ENCODE results near the gene RAPSN.

The RAPSN gene

DNA sequence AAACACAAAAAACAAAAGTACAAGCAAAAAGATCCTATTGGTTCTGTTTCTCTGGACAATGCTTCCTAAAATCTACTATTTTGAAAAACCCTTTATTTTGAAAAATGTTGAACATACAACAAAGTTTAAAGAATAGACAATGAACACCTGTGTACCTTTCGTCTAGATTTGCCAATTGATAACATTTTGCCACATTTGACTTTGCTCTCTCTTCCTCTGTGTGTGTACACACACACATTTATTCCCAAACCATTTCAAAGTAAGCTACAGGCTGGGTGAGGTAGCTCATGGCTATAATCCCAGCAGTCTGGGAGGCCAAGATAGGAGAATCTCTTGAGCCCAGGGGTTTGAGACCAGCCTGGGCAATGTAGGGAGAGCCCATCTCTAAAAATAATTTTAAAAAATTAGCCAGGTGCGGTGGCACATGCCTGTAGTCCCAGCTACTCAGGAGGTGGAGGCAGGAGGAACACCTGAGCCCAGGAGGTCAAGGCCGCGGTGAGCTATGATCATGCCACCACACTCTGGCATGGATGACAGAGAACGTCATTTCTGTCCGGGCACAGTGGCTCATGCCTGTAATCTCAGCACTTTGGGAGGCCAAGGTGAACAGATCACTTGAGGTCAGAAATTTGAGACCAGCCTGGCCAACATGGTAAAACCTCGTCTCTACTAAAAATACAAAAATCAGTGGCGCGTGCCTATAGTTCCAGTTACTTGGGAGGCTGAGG, 17.4 kb downstream of the RAPSN start:
- no peak for DNase-seq

DNA sequence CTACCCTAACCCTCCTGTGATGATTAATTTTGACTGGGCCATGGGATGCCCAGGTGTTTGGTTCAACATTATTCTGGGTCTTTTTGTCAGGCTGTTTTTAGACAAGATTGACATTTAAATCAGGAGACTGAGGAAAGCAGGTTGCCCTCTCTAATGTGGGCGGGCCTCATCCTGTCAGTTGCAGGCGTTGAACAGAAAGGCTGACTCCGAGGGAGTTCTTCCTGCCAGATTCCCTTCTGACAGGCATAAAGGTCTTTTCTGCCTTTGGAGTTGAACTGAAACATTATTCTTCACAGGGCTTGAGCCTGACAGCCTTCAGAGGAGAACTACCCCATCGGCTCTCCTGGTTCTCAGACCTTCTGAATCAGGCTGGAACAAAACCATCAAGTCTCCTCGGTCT, 18.4 kb downstream of the RAPSN start:
- no peak for DNase-seq

DNA sequence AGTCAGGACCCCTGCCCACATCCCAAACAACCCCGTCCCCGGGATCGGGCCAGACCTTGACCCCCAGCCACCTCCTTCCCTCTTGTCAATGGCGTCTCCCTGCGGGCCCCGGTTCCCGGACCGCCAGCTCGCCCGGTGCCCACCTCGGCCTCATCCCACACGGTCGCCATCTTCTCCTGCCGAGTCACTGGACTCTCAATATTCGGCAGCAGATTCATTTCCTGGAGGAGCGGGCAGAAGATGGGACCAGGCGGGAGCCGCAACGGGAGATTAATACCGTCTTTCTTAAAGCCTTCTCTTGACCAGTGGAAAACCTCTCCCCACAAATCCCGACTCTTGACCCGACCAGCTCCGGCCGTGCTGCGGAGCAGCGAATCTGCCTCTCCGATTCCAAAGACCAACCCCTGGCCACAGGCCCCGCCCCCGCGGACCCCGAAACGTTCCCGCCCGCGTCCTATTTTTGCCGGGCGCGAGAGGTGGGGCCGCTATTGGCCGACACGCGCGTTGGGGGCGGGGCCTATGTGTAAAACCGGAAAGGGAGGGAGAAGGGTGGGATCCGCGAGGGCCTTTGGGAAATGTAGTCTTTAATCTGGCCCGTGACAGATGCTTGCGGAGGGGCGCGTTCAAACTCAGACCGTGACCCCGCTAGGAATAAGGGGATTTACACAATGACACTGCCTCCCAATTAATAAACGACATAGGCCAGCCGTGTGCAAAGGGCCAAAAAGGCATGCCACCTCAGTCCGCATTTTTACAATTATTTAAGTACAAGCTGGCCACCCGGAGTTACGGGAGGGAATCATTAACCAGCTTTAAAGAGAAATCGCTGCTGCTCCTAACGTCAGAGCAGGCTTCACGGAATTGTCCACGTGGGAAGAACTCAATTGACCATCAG, 22.6 kb downstream of the RAPSN start, which contains the start of gene PSMC3:
Gene PSMC3 (minus strand): TSS at position 378 of the 895 bp plus-strand sequence. CDS start 160 bp downstream, at position 218.
- peak; percentile 93 for DNase-seq

DNA sequence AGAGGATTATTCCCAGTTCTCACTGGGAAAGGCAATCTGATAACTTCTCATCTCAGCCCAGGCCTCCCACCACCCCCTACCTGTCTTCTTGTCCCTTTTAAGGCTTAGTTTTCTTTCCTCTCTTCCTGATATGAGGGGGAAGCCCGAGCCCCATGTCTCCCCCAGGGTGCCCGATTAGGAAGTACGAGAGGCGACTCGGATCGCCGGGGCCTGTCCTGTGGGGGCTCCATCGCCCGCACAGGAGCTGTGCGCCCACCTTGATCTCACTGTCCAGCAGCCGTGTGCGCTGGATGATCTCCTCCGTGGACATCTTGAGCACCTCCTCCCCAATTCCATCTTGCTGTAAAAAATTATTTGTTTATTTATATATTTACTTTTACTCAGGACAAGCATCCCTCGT, 23.3 kb downstream of the RAPSN start:
- DNase-seq: no peak

DNA sequence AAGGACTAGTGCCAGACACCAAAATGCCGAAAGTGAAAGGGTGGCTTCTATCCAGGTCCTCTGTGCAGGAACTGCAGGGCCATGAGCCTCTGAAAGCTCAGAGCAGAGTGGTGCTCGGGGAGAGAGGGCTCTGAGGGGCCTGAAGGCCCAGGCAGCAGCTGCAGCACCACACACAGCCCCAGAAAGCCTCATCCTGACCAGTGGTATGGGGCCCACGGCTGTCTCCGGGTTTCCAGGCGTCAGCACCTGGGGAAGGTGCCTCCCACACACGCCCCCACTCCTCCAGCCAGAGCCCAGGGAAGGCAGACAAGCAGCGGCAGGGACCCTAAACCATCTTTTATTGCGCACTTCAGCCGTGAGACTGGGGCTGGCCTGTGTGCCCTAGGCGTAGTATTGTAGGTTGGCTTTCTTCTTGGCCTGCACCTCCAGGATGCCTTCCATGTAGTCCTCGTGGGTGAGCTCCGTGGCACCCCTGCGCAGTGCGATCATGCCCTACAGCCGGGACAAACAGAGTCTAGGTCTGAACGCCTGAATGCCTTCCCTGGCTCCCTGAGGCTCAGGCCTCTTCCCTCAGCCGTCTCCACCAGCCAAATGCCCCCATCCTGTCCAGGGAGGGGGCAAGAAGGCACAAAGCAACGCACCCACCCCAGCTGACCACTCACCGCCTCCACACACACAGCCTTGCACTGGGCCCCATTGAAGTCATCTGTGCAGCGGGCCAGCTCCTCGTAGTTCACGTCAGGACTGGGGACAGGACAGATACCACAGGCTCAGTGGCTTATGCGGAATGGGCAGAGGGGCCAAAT, 30.3 kb downstream of the RAPSN start:
- DNase-seq: no peak

DNA sequence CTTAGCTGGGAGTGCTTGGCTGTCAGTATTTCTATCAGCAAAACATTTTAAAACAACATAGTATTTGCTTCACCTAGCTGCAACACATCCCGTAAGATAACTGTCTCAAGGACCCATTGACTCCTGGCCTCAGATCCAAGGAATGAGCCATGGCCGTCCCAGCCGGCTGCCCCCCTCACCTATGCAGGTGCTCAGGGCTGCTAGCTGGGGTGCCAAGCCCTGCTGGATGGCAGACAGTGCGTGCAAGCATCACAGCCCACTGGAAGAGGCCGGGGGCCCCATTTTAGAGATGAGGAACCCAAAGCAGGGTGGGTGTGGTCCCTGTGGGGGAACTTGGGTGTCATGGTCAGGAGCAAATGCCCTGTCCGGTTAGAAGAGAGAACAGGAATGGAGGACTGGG, 31.2 kb downstream of the RAPSN start:
- no peak for DNase-seq

DNA sequence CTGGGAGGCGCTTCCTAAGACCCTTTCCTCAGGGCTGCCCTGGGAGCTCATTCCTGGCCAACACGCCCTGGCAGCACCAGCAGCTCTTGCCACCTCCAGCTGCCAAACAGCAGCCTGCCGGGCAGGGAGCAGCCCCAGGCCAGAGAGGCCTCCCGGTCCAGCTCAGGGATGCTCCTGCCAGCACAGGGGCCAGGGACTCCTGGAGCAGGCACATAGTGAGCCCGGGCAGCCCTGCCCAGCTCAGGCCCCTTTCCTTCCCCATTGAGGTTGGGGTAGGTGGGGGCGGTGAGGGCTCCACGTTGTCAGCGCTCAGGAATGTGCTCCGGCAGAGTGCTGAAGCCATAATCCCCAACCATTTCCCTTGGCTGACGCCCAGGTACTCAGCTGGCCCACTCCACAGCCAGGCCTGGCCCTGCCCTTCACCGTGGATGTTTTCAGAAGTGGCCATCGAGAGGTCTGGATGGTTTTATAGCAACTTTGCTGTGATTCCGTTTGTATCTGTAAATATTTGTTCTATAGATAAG, 32.9 kb downstream of the RAPSN start:
- DNase-seq: no peak

DNA sequence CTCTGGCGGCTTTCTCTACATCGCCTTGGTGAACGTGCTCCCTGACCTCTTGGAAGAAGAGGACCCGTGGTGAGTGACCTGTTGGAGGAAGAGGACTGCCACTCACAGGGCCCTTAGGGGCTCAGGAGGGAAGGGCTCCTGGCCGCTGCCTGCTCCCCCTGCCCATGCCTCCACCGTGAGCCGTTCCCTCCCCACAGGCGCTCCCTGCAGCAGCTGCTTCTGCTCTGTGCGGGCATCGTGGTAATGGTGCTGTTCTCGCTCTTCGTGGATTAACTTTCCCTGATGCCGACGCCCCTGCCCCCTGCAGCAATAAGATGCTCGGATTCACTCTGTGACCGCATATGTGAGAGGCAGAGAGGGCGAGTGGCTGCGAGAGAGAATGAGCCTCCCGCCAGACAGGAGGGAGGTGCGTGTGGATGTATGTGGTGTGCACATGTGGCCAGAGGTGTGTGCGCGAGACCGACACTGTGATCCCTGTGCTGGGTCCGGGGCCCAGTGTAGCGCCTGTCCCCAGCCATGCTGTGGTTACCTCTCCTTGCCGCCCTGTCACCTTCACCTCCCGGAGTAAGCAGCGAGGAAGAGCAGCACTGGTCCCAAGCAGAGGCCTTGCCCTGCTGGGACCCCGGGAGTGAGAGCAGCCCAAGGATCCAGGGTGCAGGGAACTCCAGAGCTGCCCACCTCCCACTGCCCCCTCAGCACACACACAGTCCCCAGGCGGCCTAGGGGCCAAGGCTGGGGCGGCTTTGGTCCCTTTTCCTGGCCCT, 33.7 kb downstream of the RAPSN start:
- no peak for DNase-seq

DNA sequence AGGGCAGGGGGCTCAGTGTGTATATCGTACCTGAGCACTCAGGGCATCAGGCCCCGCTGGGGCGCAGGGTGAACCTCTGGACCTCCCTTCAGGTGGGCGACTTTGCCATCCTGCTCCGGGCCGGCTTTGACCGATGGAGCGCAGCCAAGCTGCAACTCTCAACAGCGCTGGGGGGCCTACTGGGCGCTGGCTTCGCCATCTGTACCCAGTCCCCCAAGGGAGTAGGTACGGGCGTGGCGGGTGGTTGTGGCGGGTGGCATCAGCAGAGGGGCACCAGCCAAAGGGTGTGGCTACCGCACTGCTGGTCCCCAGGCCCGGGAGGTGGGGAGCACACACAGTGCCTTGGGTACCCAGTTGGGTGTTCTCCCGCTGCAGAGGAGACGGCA, 34.3 kb downstream of the RAPSN start:
- no peak for DNase-seq

DNA sequence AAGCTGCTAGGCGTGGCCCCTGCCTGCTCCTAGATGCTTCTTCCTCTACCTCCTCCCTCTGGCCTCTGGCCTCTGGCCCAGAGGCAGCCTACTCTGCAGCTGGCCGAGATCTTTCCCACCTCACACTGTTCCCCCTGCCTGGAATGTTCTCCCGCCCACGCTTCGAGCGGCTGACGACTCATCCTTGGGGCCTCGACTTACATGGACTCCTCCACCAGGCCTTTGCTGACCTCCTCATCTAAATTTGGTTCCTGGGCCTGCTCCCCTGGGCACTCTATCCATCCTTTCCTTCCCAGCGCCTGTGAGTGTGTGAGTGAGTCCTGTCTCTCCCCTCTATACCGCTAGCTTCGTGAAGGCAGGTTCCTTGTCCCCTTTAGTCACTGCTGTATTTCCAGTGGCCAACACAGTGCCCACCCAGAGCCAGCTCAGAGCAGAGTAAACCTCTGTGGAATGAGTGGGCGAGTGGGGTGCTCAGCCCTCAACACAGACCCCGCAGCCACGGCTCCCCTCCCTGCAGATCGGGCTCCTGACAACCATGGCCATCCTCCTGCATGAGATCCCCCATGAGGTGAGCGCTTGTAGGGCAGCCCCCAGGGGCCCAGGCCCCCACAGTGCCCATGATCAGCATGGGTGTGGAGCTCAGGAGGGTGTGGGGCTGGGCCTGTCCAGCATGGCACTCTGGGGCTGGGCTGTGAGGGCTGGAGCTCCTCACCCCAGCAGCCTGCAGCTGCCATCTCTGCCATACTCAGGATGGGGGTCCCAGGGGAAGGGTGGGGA, 34.8 kb downstream of the RAPSN start:
- DNase-seq: no peak

DNA sequence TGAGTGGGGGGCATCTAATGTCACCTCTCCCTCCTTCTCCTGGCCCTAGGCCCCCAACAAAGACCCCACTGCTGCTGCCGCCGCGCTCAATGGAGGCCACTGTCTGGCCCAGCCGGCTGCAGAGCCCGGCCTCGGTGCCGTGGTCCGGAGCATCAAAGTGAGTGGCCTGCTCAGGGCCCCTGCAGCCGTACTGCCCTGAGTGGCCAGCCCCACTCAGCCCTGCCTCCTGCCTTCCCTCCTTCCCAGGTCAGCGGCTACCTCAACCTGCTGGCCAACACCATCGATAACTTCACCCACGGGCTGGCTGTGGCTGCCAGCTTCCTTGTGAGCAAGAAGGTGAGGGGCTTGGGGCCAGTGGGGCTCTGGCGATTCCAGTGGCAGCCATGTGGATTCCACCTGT, 35.6 kb downstream of the RAPSN start:
- DNase-seq: no peak

DNA sequence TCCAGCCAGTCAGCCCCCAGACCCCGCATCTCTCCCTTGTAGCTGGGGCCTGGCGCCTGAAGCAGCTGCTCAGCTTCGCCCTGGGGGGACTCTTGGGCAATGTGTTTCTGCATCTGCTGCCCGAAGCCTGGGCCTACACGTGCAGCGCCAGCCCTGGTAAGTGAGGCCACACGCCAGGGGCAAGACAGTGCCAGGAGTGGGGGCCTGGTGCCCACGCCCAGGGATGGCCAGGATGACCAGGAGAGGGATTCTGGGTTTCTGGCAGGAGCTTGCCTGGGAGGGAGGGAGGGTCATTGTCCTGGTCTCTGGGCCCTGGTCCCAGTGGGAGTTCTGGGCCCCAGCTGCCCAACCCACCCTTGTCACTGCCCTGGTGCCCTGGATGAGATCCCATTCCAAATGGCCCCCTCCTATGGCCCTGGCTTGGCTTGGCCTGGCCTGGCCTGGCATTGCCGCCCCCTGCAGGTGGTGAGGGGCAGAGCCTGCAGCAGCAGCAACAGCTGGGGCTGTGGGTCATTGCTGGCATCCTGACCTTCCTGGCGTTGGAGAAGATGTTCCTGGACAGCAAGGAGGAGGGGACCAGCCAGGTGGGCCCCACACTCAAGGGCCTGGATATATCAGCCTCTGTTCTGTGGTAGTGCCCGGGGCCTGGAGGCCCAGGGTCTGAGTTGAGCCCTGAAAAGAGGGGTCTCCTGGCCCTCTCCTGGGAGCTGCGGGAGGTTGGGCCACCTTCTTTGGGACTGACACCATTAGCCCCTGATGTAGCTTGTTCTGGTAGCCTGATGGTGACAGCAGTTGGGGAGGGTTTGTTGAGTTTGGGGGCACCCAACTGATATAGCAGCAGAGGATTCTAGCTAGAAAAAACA, 36.8 kb downstream of the RAPSN start:
- DNase-seq: peak; percentile 38

DNA sequence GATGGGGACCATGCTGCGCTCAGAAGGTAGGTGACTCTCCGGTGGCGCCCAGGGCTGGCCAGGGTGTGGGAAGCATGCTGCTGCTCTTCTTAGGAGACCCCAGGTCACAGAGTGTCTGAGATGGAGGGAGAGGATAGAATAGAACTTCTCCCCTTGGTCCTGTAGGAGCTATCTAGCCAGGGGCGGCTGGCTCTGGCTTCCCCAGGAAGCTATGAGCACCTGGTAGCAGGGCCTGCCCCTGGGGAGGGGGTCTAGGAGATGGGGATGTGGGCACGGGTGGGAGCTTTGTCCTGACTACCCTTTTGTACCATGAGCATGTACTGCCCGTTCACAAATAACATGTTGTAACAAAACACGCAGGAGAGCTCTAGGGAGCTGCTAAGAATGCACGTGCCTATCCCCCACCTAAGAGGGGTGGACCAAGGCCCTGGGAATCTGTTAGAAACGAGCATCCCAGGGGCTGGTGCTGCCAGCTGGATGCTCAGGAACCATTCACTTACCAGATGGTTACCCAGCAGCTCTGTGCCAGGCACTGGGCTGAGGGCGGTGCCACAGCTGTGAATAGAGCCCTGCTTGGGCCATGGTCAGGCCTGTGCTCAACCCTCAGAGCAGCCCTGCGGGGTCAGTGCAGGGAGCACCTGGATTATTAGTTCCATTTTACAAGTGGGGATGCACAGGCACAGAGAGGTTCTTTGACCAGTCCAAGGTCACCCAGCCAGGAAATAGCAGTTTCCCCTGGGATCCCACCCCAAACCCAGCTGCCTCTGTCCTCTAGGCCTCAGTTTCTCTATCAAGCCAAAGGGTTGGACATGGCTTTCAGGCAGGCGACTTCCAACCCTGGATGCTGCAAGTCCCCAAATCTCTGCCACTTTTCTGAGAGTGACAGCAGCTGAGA, 38.3 kb downstream of the RAPSN start:
- no peak for DNase-seq

DNA sequence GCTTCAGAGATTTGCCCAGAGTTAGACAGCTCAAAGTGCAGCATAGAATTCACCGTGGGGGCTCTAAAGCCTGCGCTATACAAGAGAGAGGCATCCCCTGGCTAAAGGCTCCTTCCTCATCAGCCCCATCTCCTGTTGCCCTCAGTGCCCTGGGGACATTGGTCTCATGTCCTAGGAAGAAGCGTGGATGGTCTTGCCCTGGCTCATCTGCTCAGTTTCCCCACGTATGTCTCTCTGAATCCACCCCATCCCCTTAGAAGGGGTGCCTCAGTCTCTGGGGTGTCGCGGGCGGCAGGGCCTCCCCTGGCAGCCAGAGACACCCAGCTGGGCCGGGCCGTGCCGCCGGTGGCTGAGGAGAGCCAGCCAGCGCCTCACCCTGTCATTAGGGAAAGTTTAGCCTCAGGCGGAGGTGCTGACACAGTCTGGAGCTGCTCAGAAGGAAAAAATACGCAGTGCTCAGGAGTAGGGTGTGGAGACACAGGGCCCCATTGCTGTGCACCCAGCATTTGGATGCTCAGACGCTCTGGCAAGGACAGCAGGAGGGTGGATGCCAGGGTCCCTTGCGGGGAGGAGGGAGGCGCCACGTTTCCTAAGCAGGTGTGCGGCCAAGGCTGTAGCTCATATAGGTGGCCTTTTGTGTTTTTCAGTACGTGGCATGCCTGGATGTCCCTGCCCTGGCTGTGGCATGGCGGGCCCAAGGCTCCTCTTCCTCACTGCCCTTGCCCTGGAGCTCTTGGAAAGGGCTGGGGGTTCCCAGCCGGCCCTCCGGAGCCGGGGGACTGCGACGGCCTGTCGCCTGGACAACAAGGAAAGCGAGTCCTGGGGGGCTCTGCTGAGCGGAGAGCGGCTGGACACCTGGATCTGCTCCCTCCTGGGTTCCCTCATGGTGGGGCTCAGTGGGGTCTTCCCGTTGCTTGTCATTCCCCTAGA, 39.2 kb downstream of the RAPSN start:
- no peak for DNase-seq

DNA sequence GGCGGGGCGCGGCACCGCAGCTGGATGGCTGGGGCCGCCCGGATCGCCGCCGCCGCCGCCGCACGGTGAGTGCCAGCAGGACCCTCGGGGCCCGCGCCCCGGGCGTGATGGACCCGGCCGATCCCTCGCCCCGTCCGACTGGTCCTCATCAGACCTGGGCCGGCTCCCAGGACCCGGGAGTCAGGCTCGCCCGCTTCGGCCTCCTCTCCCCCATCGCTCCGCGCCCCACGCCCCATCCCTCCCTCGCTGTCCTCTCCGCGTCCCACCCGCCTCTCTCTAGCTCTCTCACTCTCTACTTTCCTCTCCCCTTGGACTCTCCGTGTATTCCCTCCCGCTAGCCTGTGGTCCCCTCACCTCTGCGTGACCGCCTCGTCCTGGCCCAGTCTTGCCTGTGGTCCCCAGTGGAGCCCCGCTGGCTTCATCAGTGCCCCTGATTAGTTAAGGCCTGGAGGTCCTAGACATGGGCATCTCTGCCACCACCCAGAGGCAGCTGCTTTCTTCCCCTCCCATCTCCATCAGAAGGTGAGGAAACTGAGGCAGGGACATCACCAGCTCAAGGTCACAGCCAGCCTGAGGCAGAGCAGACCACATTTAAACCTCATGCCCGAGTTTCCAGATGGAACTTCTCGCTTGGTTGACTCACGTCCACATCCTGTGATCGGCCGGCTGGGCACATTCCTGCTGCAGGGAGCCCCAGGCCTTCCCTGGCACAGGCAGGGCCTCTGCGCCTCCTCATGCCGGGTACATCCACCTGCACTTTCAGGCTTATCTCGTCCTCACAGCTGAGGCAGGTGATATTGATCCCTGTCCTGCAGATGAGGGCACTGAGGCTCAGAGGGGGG, 40.1 kb downstream of the RAPSN start:
- DNase-seq: no peak

DNA sequence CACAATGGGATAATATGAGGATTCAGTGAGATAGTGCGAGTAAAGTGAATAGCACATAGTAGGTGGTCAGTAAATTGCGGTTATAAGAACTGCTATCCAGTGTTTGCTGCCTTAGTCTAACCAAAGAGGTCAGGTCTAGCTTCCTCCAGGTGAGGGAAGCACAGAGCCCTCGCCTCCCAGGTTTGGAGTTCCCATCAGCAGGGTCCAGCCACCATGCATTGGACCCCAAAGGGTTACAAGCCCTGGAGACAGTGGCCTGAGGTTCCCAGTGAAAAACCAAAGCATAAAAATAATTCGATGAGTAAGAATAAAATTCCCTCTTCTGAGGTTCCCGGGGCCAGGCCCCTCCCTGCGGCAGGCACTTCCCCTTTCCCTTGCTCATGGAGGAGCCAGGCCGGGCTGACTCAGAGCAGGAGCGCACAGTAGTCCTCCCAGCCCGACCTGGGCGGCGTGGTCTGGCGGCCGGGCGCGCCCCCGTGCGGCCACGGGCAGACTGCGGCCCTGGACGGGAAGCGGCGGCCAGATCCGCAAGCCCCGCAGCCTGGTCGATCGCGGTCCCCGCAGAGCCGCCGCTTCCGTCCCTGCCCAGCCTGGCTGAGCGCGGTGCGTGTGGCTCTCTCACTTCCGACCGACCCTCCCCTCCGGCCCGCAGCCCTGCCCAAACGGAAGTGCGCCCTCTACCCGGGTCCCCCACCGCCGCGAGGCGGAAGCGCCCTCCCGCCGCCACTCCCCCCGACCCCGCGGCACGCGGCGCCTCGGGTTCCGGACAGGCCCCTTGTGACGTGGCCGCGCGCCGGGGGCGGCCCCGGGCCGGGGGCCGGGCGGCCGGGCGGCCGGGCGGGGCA, 41.0 kb downstream of the RAPSN start, which contains the start of gene SLC39A13:
Gene SLC39A13 (plus strand): TSS at position 845 of the 845 bp plus-strand sequence. CDS start 1,505 bp downstream, outside the sequence.
- DNase-seq: peak; percentile 87

Data from central memory CD4-positive, alpha-beta T cell (primary cell).